GM12891 (cell line): ENCODE results near the gene PHACTR4.
"Not testable (repeated sequence)": the region's sequence is repeated elsewhere in the genome, so short reads cannot be mapped to it uniquely, and the experiment has no call there.

Source experiments
- POLR2A ChIP-seq: IDR thresholded peaks from 2 replicates; pipeline ENCODE4 v1.6.1; 2011; ENCODE audit warnings: low read depth, low read length, control low read depth
- POLR2AphosphoS5 ChIP-seq: IDR thresholded peaks from 2 replicates; pipeline ENCODE4 v1.6.1; 2011; ENCODE audit warnings: low read depth, low read length, control low read depth
- SPI1 ChIP-seq: IDR thresholded peaks from 2 replicates; pipeline ENCODE4 v1.6.1; 2011; ENCODE audit warnings: low read depth, low read length, control low read depth
- TAF1 ChIP-seq: IDR thresholded peaks from 2 replicates; pipeline ENCODE4 v1.6.1; 2011; ENCODE audit warnings: low read depth, low read length, control low read depth

DNA sequence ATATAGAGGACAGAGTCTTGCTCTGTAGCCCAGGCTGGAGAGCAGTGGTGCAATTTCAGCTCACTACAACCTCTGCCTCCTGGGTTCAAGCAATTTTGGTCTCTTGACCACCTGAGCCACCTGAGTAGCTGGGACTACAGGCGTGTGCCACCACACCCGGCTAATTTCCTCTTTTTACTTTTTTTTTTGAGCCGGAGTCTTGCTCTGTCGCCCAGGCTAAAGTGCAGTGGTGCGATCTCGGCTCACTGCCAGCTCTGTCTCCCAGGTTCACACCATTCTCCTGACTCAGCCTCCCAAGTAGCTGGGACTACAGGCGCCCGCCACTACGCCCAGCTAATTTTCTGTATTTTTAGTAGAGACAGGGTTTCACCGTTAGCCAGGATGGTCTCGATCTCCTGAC, 42.1 kb upstream of the PHACTR4 start:
- not testable (repeated sequence) for TF ChIP-seq POLR2A, TAF1, POLR2AphosphoS5, SPI1
